K562 (cell line): ENCODE measurements around the gene IFI27L2.

Experiments
- E2F8 ChIP-seq: fragments of 450-650 bp; IDR thresholded peaks from 2 replicates; pipeline ENCODE4 v1.7.1; 2018; ENCODE audit warnings: mild to moderate bottlenecking, low read depth; ENCODE audit not compliant: partially characterized antibody
- ESRRA ChIP-seq: fragments of 450-650 bp; IDR thresholded peaks from 2 replicates; pipeline ENCODE4 v1.6.1; 2014; ENCODE audit warnings: low read depth, mild to moderate bottlenecking, moderate library complexity, borderline replicate concordance
- POLR2A ChIP-seq: fragments of 450-650 bp; conservative IDR thresholded peaks from 2 replicates; pipeline ENCODE4 v1.6.1; 2016
- TF ChIP-seq, protein P1 (sequence below), 3 experiments: IDR thresholded peaks in 2 of 3; conservative IDR thresholded peaks in 1 of 3; 2 replicates each; pipeline ENCODE4 v1.5.1; 2011 to 2012; ENCODE audit warnings: low read length in 3 of 3, mild to moderate bottlenecking in 3 of 3, control low read depth in 2 of 3, improper control_type of control experiment in 1 of 3, inconsistent platforms in 1 of 3, low read depth in 1 of 3, mixed read lengths in 1 of 3, moderate library complexity in 1 of 3; ENCODE audit not compliant: insufficient read depth in 2 of 3

DNA sequence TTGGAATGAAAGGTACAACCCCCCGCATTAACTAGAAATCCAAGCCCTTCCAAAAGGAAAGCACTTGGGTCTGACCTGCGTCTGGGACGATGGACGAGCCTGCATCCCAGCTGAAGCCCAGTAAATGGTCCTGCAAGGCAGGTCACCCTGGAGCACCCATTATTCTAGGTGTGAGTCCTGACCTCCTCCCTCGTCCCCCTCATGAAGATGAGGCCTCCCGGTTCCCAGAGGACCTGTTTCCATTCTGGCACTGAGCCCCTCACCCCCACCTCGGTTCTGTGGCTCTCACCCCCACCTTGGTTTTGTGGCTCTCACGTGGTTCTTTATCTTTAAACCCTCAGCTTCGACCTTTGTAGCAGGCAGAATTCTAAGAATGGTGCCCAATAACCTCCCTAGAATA is 11.5 kb downstream of the IFI27L2 start:
- TF ChIP-seq, protein P1, sequence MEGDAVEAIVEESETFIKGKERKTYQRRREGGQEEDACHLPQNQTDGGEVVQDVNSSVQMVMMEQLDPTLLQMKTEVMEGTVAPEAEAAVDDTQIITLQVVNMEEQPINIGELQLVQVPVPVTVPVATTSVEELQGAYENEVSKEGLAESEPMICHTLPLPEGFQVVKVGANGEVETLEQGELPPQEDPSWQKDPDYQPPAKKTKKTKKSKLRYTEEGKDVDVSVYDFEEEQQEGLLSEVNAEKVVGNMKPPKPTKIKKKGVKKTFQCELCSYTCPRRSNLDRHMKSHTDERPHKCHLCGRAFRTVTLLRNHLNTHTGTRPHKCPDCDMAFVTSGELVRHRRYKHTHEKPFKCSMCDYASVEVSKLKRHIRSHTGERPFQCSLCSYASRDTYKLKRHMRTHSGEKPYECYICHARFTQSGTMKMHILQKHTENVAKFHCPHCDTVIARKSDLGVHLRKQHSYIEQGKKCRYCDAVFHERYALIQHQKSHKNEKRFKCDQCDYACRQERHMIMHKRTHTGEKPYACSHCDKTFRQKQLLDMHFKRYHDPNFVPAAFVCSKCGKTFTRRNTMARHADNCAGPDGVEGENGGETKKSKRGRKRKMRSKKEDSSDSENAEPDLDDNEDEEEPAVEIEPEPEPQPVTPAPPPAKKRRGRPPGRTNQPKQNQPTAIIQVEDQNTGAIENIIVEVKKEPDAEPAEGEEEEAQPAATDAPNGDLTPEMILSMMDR (IDR thresholded peaks at IDR 0.05 in 2 of 3, conservative IDR thresholded peaks at IDR 0.05 in 1 of 3; ENCODE audit: insufficient read depth in 2 of 3, low read depth in 1 of 3, low read length in 3 of 3): no peak
- TF ChIP-seq ESRRA (no peak), E2F8 (no peak), POLR2A (no peak)
